ENCODE data around the gene SGPL1.
"Not testable (repeated sequence)": the region's sequence is repeated elsewhere in the genome, so short reads cannot be mapped to it uniquely, and the experiment has no call there.

The SGPL1 gene, protein sequence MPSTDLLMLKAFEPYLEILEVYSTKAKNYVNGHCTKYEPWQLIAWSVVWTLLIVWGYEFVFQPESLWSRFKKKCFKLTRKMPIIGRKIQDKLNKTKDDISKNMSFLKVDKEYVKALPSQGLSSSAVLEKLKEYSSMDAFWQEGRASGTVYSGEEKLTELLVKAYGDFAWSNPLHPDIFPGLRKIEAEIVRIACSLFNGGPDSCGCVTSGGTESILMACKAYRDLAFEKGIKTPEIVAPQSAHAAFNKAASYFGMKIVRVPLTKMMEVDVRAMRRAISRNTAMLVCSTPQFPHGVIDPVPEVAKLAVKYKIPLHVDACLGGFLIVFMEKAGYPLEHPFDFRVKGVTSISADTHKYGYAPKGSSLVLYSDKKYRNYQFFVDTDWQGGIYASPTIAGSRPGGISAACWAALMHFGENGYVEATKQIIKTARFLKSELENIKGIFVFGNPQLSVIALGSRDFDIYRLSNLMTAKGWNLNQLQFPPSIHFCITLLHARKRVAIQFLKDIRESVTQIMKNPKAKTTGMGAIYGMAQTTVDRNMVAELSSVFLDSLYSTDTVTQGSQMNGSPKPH

GRCh38 chr10:70815504-70816219 lies at the start of gene SGPL1:
Gene SGPL1 (plus strand): TSS chr10:70815948. CDS start chr10:70816854, 906 bp downstream.
- DNase-seq (ENCODE audit: low spot score): peak; percentile 98

- not testable (repeated sequence) for DNase-seq (ENCODE audit: low spot score)
Measured at GRCh38 chr10:70768026-70768685, 47.6 kb upstream of the SGPL1 start.

DNA sequence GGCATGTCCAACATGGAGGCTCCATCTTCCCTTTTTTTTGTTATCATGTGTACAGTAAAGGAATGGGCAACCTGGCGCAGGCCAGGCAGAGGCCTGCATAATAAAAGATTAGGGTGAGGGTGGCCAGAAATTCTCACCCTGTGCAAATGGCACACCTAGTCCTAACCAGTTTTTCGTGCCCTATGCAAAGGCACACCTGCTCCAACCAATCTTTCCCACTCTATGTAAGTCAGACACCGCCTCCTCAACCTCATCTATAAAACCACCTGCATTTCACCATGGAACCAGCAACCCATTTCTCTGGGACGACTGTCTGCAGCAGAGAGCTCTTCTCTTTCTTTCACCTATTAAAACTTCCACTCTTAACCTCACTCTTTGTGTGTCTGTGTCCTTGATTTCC lies 46.6 kb upstream of the SGPL1 start:
- DNase-seq (ENCODE audit: low spot score): no peak

DNA sequence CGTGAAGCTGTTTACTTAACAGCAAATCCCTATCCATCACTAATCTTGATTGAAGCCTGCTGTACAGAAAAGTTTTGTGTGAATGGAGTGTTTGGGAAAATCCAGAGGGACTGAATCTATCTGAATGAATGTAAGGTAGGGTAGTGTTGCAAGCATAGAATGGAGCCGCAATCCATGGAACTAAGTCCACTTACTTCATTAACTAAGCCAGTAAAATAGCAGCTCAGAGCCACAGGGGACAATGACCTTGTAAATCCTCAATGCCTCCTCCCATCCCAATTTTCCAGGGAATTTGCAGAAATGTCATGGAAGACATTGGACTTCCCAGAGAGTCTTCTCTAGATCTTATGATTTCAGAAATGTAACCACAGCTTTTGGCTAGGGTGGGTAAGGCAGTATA lies 45.7 kb upstream of the SGPL1 start:
- DNase-seq (ENCODE audit: low spot score): no peak

GRCh38 chr10:70770516-70770915 lies 45.2 kb upstream of the SGPL1 start:
- DNase-seq (ENCODE audit: low spot score): not testable (repeated sequence)

DNA sequence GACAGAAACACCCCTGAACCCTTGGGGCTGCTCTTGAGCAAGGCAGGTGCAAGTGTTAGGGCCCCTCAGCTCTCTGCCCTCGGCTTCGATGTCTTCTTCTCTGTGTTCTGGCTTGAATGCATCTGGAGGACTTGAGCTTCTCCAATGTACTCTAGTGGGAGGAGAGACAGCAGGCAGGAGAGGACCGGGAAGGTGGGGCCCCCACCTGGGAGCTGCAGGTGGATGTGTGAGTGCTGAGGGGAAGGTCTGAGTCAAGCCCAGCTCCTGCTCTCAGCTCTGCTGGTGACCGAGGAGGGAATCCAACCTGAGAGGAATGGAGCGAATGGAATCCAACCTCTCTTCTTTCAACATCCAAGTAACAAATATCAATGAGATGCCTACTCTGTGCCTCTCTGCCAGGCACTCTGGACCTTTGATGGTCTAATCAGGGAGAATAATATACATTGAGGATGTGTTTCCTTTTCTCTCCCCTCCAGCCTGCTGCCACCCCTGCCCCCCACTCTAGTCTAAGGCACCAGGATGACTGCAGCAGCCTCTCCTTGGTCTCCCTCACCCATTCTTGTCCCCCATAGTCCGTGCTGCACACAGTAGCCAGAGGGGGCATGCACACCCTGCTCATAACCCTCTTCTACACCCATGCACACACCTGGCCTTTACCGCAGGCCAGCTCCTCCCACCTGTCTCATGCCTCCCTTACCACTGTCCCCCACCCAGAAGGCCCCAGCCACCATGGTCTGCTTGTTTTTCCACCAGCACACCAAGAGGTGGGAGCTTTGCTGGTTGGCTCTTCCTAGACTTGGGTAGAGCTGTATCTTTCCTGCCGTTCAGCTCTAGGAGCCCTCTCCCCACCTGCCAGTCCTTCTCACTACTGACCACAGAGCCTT lies 44.2 kb upstream of the SGPL1 start:
- no peak for DNase-seq (ENCODE audit: low spot score)

GRCh38 chr10:70772627-70773026 lies 43.1 kb upstream of the SGPL1 start:
- DNase-seq (ENCODE audit: low spot score): no peak

- DNase-seq (ENCODE audit: low spot score): no peak
Measured at GRCh38 chr10:70773461-70773860, 42.3 kb upstream of the SGPL1 start.

- no peak for DNase-seq (ENCODE audit: low spot score)
Measured at GRCh38 chr10:70773965-70774809, 41.6 kb upstream of the SGPL1 start.

- DNase-seq (ENCODE audit: low spot score): no peak
Measured at GRCh38 chr10:70774810-70775678, 40.7 kb upstream of the SGPL1 start.

GRCh38 chr10:70775679-70776454 lies 39.9 kb upstream of the SGPL1 start:
- no peak for DNase-seq (ENCODE audit: low spot score)

- DNase-seq (ENCODE audit: low spot score): no peak
Measured at GRCh38 chr10:70776455-70777005, 39.2 kb upstream of the SGPL1 start.

DNA sequence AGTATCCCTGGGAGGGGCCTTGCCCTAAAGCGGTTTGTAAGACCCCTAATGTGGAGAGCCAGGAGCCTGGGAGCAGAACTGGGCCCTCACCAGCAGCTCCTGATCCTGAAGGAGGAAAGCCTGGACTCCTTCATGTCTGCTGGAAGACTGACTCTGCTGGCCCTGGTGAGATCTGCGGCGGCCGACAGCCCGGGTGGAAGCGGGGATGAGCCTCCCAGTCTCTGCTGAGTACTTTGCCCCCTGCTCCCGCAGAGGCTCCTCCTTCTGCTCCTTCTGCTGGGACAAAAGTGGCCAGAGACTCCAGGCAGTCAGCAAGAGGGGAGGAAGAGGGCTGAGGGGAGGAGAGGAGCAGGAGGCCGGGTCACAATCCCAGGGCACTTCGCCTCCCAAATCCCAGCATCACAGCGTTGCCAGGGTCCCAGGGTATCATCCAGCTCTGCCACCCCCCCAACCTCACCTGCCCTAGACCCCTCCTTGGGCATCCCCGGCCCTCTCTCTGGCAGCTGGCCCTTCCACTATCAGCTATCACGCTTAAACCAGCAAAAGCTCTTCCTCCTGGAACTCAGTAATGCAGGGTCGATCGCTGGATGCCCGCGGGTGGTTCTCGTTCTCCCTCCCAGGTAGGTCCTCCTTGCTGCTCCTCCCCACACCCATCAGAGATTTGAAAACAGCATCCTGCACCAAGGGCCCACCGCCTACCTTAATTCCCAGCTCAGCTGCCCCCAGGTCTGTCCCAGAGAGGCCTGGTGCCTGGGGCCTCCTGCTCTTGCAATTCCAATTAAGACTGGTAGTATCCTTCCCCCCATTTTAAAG lies 38.5 kb upstream of the SGPL1 start:
- DNase-seq (ENCODE audit: low spot score): no peak

- DNase-seq (ENCODE audit: low spot score): peak; percentile 5
Measured at GRCh38 chr10:70778267-70778924, 37.4 kb upstream of the SGPL1 start.

DNA sequence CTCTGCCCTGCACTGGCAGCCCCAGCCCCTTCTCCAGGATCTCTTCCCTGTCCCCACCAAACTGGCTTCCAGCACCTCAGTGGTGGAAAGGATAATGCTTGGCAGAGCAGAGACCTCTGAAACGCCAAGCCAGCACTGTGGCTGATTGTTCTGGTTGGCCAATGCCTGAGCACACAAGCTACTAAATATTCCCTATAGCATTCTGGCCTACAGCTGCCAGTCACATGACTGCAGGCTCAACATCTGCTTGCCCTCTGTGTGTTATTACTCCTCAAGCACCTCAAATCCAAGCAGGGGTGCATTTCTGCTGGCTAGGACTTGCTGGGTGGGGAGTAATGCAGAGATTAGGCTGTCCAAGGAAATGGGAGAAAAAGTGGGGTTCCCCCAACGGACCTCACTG lies 36.7 kb upstream of the SGPL1 start:
- peak; percentile 4 for DNase-seq (ENCODE audit: low spot score)

GRCh38 chr10:70779511-70780369 lies 36.0 kb upstream of the SGPL1 start:
- peak; percentile 4 for DNase-seq (ENCODE audit: low spot score)
